ENCODE data around the gene NRG4.

- TF ChIP-seq CTCF (IDR thresholded peaks at IDR 0.05; ENCODE audit: extremely low read depth in 1 of 2, insufficient read depth in 1 of 2, low read depth in 1 of 2, low read length in 2 of 2) (no peak), MYC (IDR thresholded peaks at IDR 0.05; ENCODE audit: low read depth, low read length) (no peak), POLR2A (IDR thresholded peaks at IDR 0.05; ENCODE audit: low read depth, low read length) (no peak), EZH2 (IDR thresholded peaks at IDR 0.05; ENCODE audit: borderline replicate concordance, low read depth, low read length, severe bottlenecking) (no peak), POLR2AphosphoS5 (IDR thresholded peaks at IDR 0.05; ENCODE audit: insufficient read depth, low read depth, low read length) (no peak), MAX (IDR thresholded peaks at IDR 0.05; ENCODE audit: insufficient read depth, insufficient read length) (no peak), FOS (IDR thresholded peaks at IDR 0.05; ENCODE audit: borderline replicate concordance, insufficient read depth, low read length) (no peak)
Measured at GRCh38 chr15:76056931-76057330, 44.7 kb upstream of the NRG4 start.
